Measurements from ENCODE around the gene SYS1.

Gene SYS1

GRCh38 chr20:45329497-45330319, 33.2 kb upstream of the SYS1 start:
- no peaks in the 10 kb centered on the region for H3K4me1 Mint-ChIP-seq (ENCODE audit: low read depth in 2 of 2)
- no peak overlapping the region for H3K4me3 Mint-ChIP-seq
- peaks cover 7% of the 10 kb centered on the region for H3K36me3 Mint-ChIP-seq (ENCODE audit: insufficient read depth)
- no peaks in the 10 kb centered on the region for H3K9me3 Mint-ChIP-seq
- ATAC-seq (replicated peaks): no peak
- no peak overlapping the region for H3K27ac Mint-ChIP-seq
- no peaks in the 10 kb centered on the region for H3K27me3 Mint-ChIP-seq
- no peak for DNase-seq

DNA sequence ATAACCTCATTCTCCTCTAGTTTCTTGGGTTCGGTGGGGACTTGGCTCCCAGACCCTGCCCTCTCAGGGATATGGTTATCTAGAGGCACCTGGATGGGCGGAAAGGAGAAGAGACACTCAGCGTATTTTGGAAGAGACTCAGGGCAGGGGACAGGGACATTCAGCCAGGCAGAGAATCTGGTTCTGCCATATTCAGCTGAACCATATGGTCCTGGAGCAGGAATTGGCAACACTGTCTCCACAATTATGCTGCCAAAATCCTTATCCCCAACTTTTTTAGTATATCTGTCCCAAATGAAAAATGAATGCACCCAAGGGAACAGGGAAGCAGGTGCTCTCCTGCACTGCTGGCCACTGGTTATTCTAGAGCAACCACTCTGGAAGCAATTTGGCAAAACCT, 32.5 kb upstream of the SYS1 start:
- H3K27ac Mint-ChIP-seq: no peak overlapping the region
- no peaks in the 10 kb centered on the region for H3K4me1 Mint-ChIP-seq (ENCODE audit: low read depth in 2 of 2)
- ATAC-seq (replicated peaks) (no peak), DNase-seq (no peak)
- H3K36me3 Mint-ChIP-seq (ENCODE audit: insufficient read depth): peaks cover 7% of the 10 kb centered on the region
- no peaks in the 10 kb centered on the region for H3K9me3 Mint-ChIP-seq
- no peaks in the 10 kb centered on the region for H3K27me3 Mint-ChIP-seq
- no peak overlapping the region for H3K4me3 Mint-ChIP-seq

- Mint-ChIP-seq H3K9me3 (no peaks in the 10 kb centered on the region), H3K4me1 (ENCODE audit: low read depth in 2 of 2) (no peaks in the 10 kb centered on the region), H3K36me3 (ENCODE audit: insufficient read depth) (peaks cover 3% of the 10 kb centered on the region), H3K27me3 (no peaks in the 10 kb centered on the region), H3K27ac (peak overlapping the region; percentile 3 to 41), H3K4me3 (no peak overlapping the region)
- no peak for DNase-seq
- ATAC-seq (replicated peaks): no peak
These were observed 26.2 kb upstream of the SYS1 start for GRCh38 chr20:45336530-45337366.

- H3K36me3 Mint-ChIP-seq (ENCODE audit: insufficient read depth): peaks cover 3% of the 10 kb centered on the region
- no peaks in the 10 kb centered on the region for H3K4me1 Mint-ChIP-seq (ENCODE audit: low read depth in 2 of 2)
- no peak for DNase-seq
- no peaks in the 10 kb centered on the region for H3K27me3 Mint-ChIP-seq
- no peak overlapping the region for H3K4me3 Mint-ChIP-seq
- peak overlapping the region; percentile 3 to 41 for H3K27ac Mint-ChIP-seq
- no peaks in the 10 kb centered on the region for H3K9me3 Mint-ChIP-seq
- no peak for ATAC-seq (replicated peaks)
These were observed 25.4 kb upstream of the SYS1 start for GRCh38 chr20:45337367-45338120.

DNA sequence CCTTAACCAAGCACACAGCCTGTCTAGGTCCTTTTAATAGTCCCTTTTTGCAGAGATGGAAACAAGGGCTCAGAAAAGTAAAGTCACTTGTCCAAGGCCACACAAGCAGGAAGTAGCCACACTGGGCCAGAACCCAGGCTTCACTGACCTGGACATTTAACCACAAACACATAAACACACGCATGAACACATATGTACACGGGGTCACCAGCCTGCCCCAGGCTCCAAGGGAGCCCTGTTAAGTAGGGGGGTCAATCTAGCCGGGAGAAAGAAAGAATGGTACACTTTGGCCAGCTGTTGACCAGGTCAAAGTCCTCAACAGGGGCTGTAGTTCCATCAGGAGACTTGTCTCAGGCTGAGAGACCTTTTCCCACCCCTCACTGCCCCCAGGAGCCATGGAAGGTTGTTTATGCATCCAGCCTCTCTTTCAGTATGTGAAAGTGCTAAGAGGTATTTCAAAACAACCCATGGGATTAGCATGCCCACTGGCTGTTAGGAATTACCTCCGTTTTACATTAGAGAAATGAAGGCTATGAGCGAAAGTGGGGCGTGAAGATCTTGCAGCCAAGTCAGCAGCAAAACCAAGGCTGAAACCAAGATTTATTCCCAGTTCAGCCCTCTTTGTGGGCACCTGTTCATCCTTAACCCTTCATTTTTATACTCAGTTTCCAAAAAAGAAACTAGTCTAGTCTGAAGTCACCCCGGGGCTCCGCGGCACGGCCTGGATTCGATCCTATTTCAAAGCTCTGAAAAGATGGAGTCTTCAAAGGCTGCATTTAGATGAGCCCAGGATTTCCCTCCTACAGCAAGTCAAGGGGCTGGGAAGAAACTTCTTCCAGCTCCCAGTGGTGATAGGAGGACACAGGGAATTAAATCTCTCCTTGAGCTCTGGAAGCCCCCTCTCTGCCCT, 24.6 kb upstream of the SYS1 start:
- H3K27ac Mint-ChIP-seq: no peak overlapping the region
- H3K9me3 Mint-ChIP-seq: no peaks in the 10 kb centered on the region
- H3K4me1 Mint-ChIP-seq (ENCODE audit: low read depth in 2 of 2): no peaks in the 10 kb centered on the region
- DNase-seq: no peak
- H3K4me3 Mint-ChIP-seq: no peak overlapping the region
- ATAC-seq (replicated peaks): no peak
- H3K36me3 Mint-ChIP-seq (ENCODE audit: insufficient read depth): peaks cover 3% of the 10 kb centered on the region
- no peaks in the 10 kb centered on the region for H3K27me3 Mint-ChIP-seq

GRCh38 chr20:45339084-45339483, 23.9 kb upstream of the SYS1 start:
- no peaks in the 10 kb centered on the region for H3K9me3 Mint-ChIP-seq
- DNase-seq (no peak), ATAC-seq (replicated peaks) (no peak)
- no peaks in the 10 kb centered on the region for H3K4me1 Mint-ChIP-seq (ENCODE audit: low read depth in 2 of 2)
- no peak overlapping the region for H3K4me3 Mint-ChIP-seq
- H3K27ac Mint-ChIP-seq: no peak overlapping the region
- H3K36me3 Mint-ChIP-seq (ENCODE audit: insufficient read depth): peaks cover under 1% of the 10 kb centered on the region
- H3K27me3 Mint-ChIP-seq: no peaks in the 10 kb centered on the region

DNA sequence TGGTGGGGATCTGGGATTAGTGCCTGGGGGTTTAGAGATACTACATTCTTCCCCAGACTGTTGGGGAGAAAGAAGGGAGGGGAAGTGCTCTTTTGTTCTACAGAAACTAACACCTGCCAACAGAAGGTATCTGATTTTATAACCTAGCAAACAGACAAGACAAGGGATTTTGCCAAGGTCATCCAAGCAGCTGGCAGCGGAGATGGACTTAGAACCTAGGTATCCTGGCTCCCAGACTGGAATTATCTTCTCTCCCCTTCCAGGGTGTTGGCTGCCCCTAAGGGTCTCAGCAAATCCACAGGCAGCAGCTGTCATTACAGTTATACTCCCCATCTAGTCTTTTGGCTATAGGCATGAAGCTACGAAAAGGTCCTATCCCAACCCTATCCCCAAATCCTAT, 23.2 kb upstream of the SYS1 start:
- ATAC-seq (replicated peaks): no peak
- Mint-ChIP-seq H3K27ac (no peak overlapping the region), H3K27me3 (no peaks in the 10 kb centered on the region), H3K4me1 (ENCODE audit: low read depth in 2 of 2) (no peaks in the 10 kb centered on the region), H3K9me3 (no peaks in the 10 kb centered on the region), H3K4me3 (no peak overlapping the region), H3K36me3 (ENCODE audit: insufficient read depth) (no peaks in the 10 kb centered on the region)
- DNase-seq: no peak

GRCh38 chr20:45340236-45340847, 22.6 kb upstream of the SYS1 start:
- Mint-ChIP-seq H3K4me1 (ENCODE audit: low read depth in 2 of 2) (no peaks in the 10 kb centered on the region), H3K27ac (peak overlapping the region in 1 of 2 donors; percentile 44), H3K4me3 (no peak overlapping the region), H3K9me3 (no peaks in the 10 kb centered on the region), H3K36me3 (ENCODE audit: insufficient read depth) (no peaks in the 10 kb centered on the region), H3K27me3 (no peaks in the 10 kb centered on the region)
- ATAC-seq (replicated peaks) (no peak), DNase-seq (no peak)

DNA sequence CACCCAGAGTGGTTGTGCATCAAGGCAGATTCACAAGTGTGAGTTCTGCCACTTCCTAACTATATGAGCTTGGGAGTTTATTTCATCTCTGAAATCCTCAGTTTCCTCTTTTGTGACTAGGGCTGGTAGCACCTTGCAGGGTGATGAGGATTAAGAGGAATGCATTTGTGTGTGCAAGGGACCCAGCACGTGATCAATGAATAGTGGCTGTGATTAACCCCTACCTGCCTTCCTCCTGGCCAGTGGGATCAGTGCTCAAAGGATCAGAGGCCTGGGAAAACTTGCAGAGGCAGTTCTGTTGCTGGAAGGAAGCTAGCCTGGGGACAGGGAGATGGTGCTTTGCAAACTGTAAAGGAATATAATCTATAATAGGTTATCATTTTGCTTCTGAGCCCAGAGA, 22.0 kb upstream of the SYS1 start:
- no peaks in the 10 kb centered on the region for H3K27me3 Mint-ChIP-seq
- ATAC-seq (replicated peaks): no peak
- peaks cover 0 to 3% of the 10 kb centered on the region in 2 donors for H3K4me1 Mint-ChIP-seq (ENCODE audit: low read depth in 2 of 2)
- no peak for DNase-seq
- H3K27ac Mint-ChIP-seq: peak overlapping the region in 1 of 2 donors; percentile 44
- no peak overlapping the region for H3K4me3 Mint-ChIP-seq
- no peaks in the 10 kb centered on the region for H3K36me3 Mint-ChIP-seq (ENCODE audit: insufficient read depth)
- no peaks in the 10 kb centered on the region for H3K9me3 Mint-ChIP-seq

GRCh38 chr20:45341579-45341938, 21.4 kb upstream of the SYS1 start:
- peaks cover 0 to 5% of the 10 kb centered on the region in 2 donors for H3K4me1 Mint-ChIP-seq (ENCODE audit: low read depth in 2 of 2)
- no peaks in the 10 kb centered on the region for H3K9me3 Mint-ChIP-seq
- H3K36me3 Mint-ChIP-seq (ENCODE audit: insufficient read depth): no peaks in the 10 kb centered on the region
- H3K4me3 Mint-ChIP-seq: no peak overlapping the region
- ATAC-seq (replicated peaks): no peak
- no peak for DNase-seq
- H3K27me3 Mint-ChIP-seq: no peaks in the 10 kb centered on the region
- no peak overlapping the region for H3K27ac Mint-ChIP-seq

GRCh38 chr20:45341939-45342854, 20.8 kb upstream of the SYS1 start:
- no peaks in the 10 kb centered on the region for H3K27me3 Mint-ChIP-seq
- DNase-seq: no peak
- no peaks in the 10 kb centered on the region for H3K9me3 Mint-ChIP-seq
- no peaks in the 10 kb centered on the region for H3K36me3 Mint-ChIP-seq (ENCODE audit: insufficient read depth)
- no peak for ATAC-seq (replicated peaks)
- H3K4me3 Mint-ChIP-seq: no peak overlapping the region
- no peak overlapping the region for H3K27ac Mint-ChIP-seq
- H3K4me1 Mint-ChIP-seq (ENCODE audit: low read depth in 2 of 2): peaks cover 0 to 9% of the 10 kb centered on the region in 2 donors

Measured in effector memory CD8-positive, alpha-beta T cell (primary cell).